OCI-LY7 (cell line): Measurements from ENCODE around the gene CBFA2T3. TPM values are rescaled to one million over a fixed set of nuclear protein-coding genes. Genes with fewer than 3 reads are reported as not detected.
A peak's percentile ranks its signal among the peaks of the same experiment; 100 is the strongest.

ENCODE experiments used
- BruUV-seq: library from RNA; stranded (reverse); fragments of 400-500 nt; replicated peaks from 2 replicates; lab custom pipeline; 2021; lab: Mats Ljungman, UMichigan
- CTCF ChIA-PET: fragments of 300-600 bp; sonication (Branson Sonifier 250); formaldehyde crosslinking; loops from one replicate; lab custom pipeline; 2022; ENCODE audit warnings: antibody characterized with exemption; ENCODE audit not compliant: unreplicated experiment; lab: Charles Lee
- POLR2A ChIA-PET: fragments of 300-600 bp; sonication (Branson Sonifier 250); formaldehyde crosslinking; loops from one replicate; lab custom pipeline; 2022; ENCODE audit warnings: antibody characterized with exemption; lab: Charles Lee
- DNase-seq: peaks from one replicate; pipeline ENCODE4 v3.0.0-alpha.2; 2015; ENCODE audit warnings: low spot score
- H2AFZ ChIP-seq: fragments of 200-600 bp; sonication (generic), shearing (Covaris generic); 2 replicates; pipeline ENCODE4 v1.6.1; 2014; ENCODE audit warnings: mild to moderate bottlenecking, antibody characterized with exemption, low read length, moderate library complexity
- H3K27ac ChIP-seq: fragments of 200-600 bp; sonication (generic); 2 replicates; pipeline ENCODE4 v1.5.1; 2014; ENCODE audit warnings: mixed run types, low read depth, mild to moderate bottlenecking, moderate library complexity, low read length, inconsistent platforms; ENCODE audit not compliant: poor library complexity, severe bottlenecking
- H3K36me3 ChIP-seq: fragments of 200-600 bp; sonication (generic); 2 replicates; pipeline ENCODE4 v1.6.1; 2014; ENCODE audit warnings: mild to moderate bottlenecking, antibody characterized with exemption, low read length, moderate library complexity, mixed read lengths; ENCODE audit not compliant: insufficient read depth
- H3K4me1 ChIP-seq: fragments of 200-600 bp; sonication (generic); 2 replicates; pipeline ENCODE4 v1.5.1; 2014; ENCODE audit warnings: mild to moderate bottlenecking, low read length; ENCODE audit not compliant: insufficient read depth, poor library complexity, severe bottlenecking
- H3K4me2 ChIP-seq: fragments of 200-600 bp; sonication (generic); 2 replicates; pipeline ENCODE4 v1.6.1; 2014; ENCODE audit warnings: mild to moderate bottlenecking, low read length
- H3K4me3 ChIP-seq: fragments of 200-600 bp; sonication (generic); 2 replicates; pipeline ENCODE4 v1.5.1; 2014; ENCODE audit warnings: mild to moderate bottlenecking, low read depth, low read length; ENCODE audit not compliant: poor library complexity, severe bottlenecking
- H3K79me2 ChIP-seq: fragments of 200-600 bp; sonication (generic); 2 replicates; pipeline ENCODE4 v1.6.1; 2016; ENCODE audit warnings: low read depth, mild to moderate bottlenecking, low read length, moderate library complexity, mixed read lengths; ENCODE audit not compliant: insufficient read depth
- H3K9me2 ChIP-seq: fragments of 200-600 bp; sonication (generic); 2 replicates; pipeline ENCODE4 v1.6.1; 2016; ENCODE audit warnings: mild to moderate bottlenecking, low read length, mixed read lengths; ENCODE audit not compliant: insufficient read depth
- H3K9me3 ChIP-seq: fragments of 200-600 bp; sonication (generic); 2 replicates; pipeline ENCODE4 v1.6.1; 2014; ENCODE audit warnings: mild to moderate bottlenecking, mixed run types, low read length, mixed read lengths
- H4K20me1 ChIP-seq: fragments of 200-600 bp; sonication (generic); 2 replicates; pipeline ENCODE4 v1.6.1; 2014; ENCODE audit warnings: mild to moderate bottlenecking, antibody characterized with exemption, low read length, moderate library complexity, mixed read lengths; ENCODE audit not compliant: insufficient read depth
- EZH2phosphoT487 ChIP-seq: fragments of 200-600 bp; sonication (generic); IDR thresholded peaks from 2 replicates; pipeline ENCODE4 v1.6.1; 2018; ENCODE audit warnings: low read depth, borderline replicate concordance, mild to moderate bottlenecking, mixed run types, antibody characterized with exemption, low read length, moderate library complexity, mixed read lengths
- intact Hi-C: fragments of 100-400 bp; cut with micrococcal nuclease; formaldehyde crosslinking; loops from one replicate; pipeline ENCODE4 v1.10.0; 2022; ENCODE audit not compliant: unreplicated experiment
- total RNA-seq, 2 experiments: library from RNA; depleted of rRNA in 1 of 2; stranded (reverse); fragments of >200 nt in 1 of 2; shearing (Covaris generic) in 1 of 2; gene quantifications; 2 replicates each; pipeline ENCODE4 v1.2.3, GENCODE V29; 2014 to 2022
- TF ChIP-seq, protein P1 (sequence below): fragments of 200-600 bp; sonication (generic); conservative IDR thresholded peaks from 2 replicates; pipeline ENCODE4 v1.5.1; 2014; ENCODE audit warnings: mild to moderate bottlenecking, antibody characterized with exemption, low read length, moderate library complexity, mixed read lengths

Gene CBFA2T3
- total RNA-seq, 2 experiments from 2014 or later = 1.1 to 48.0 TPM

- Histone ChIP-seq H3K4me3 (no peak overlapping the region), H3K4me1 (no peaks in the 10 kb centered on the region), H3K9me2 (no peaks in the 10 kb centered on the region), H3K79me2 (no peaks in the 10 kb centered on the region), H3K9me3 (no peaks in the 10 kb centered on the region), H2AFZ (no peak overlapping the region), H3K4me2 (no peak overlapping the region), H4K20me1 (no peaks in the 10 kb centered on the region), H3K36me3 (no peaks in the 10 kb centered on the region), H3K27ac (no peak overlapping the region)
- TF ChIP-seq, protein P1, sequence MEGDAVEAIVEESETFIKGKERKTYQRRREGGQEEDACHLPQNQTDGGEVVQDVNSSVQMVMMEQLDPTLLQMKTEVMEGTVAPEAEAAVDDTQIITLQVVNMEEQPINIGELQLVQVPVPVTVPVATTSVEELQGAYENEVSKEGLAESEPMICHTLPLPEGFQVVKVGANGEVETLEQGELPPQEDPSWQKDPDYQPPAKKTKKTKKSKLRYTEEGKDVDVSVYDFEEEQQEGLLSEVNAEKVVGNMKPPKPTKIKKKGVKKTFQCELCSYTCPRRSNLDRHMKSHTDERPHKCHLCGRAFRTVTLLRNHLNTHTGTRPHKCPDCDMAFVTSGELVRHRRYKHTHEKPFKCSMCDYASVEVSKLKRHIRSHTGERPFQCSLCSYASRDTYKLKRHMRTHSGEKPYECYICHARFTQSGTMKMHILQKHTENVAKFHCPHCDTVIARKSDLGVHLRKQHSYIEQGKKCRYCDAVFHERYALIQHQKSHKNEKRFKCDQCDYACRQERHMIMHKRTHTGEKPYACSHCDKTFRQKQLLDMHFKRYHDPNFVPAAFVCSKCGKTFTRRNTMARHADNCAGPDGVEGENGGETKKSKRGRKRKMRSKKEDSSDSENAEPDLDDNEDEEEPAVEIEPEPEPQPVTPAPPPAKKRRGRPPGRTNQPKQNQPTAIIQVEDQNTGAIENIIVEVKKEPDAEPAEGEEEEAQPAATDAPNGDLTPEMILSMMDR = peak; percentile 37; the same call in 1 of the 2 replicates
- TF ChIP-seq EZH2phosphoT487 = no peak
- no peak for DNase-seq
- BruUV-seq = no TSS peak
- CTCF ChIA-PET = no interaction called here
- POLR2A ChIA-PET = no interaction called here
- intact Hi-C loops = no loop called here
Observed at GRCh38 chr16:88844419-88845036, 132.5 kb downstream of the CBFA2T3 start.

GRCh38 chr16:88843256-88843655 is 133.8 kb downstream of the CBFA2T3 start:
- POLR2A ChIA-PET = no interaction called here
- H3K36me3 ChIP-seq = no peaks in the 10 kb centered on the region
- DNase-seq = no peak
- no peaks in the 10 kb centered on the region for H4K20me1 ChIP-seq
- BruUV-seq = no TSS peak
- no peak overlapping the region for H2AFZ ChIP-seq
- H3K27ac ChIP-seq = no peak overlapping the region
- intact Hi-C loops = no loop called here
- CTCF ChIA-PET = no interaction called here
- H3K4me1 ChIP-seq = no peaks in the 10 kb centered on the region
- H3K4me2 ChIP-seq = no peak overlapping the region
- no peaks in the 10 kb centered on the region for H3K9me3 ChIP-seq
- TF ChIP-seq EZH2phosphoT487 = no peak
- TF ChIP-seq, protein P1 = no peak
- no peaks in the 10 kb centered on the region for H3K9me2 ChIP-seq
- H3K4me3 ChIP-seq = no peak overlapping the region
- H3K79me2 ChIP-seq = no peaks in the 10 kb centered on the region

GRCh38 chr16:88842806-88843205 is 134.2 kb downstream of the CBFA2T3 start:
- TF ChIP-seq, protein P1 = no peak
- no peak for DNase-seq
- H3K9me2 ChIP-seq = no peaks in the 10 kb centered on the region
- BruUV-seq = no TSS peak
- no peaks in the 10 kb centered on the region for H4K20me1 ChIP-seq
- no peak overlapping the region for H3K4me3 ChIP-seq
- H3K79me2 ChIP-seq = no peaks in the 10 kb centered on the region
- CTCF ChIA-PET = no interaction called here
- no peaks in the 10 kb centered on the region for H3K36me3 ChIP-seq
- POLR2A ChIA-PET = no interaction called here
- no peaks in the 10 kb centered on the region for H3K4me1 ChIP-seq
- H2AFZ ChIP-seq = no peak overlapping the region
- no peaks in the 10 kb centered on the region for H3K9me3 ChIP-seq
- no peak overlapping the region for H3K4me2 ChIP-seq
- intact Hi-C loops = no loop called here
- H3K27ac ChIP-seq = no peak overlapping the region
